Peyer's patch (tissue), 4 donors: ENCODE data around the gene CEACAM4.

Experiments used
- CTCF ChIP-seq, 6 experiments: fragments of 450-650 bp in 4 of 6; fragments of 200-600 bp in 2 of 6; sonication (generic) in 1 of 6; IDR thresholded peaks; one replicate each; pipeline ENCODE4 v1.5.1; 2017 to 2019; ENCODE audit warnings: antibody characterized with exemption in 6 of 6, mild to moderate bottlenecking in 3 of 6, moderate library complexity in 1 of 6
- POLR2A ChIP-seq, 2 donors: fragments of 450-650 bp; IDR thresholded peaks; one replicate each; pipeline ENCODE4 v1.5.1; 2017; ENCODE audit warnings: antibody characterized with exemption in 2 of 2, mild to moderate bottlenecking in 2 of 2, moderate library complexity in 2 of 2

DNA sequence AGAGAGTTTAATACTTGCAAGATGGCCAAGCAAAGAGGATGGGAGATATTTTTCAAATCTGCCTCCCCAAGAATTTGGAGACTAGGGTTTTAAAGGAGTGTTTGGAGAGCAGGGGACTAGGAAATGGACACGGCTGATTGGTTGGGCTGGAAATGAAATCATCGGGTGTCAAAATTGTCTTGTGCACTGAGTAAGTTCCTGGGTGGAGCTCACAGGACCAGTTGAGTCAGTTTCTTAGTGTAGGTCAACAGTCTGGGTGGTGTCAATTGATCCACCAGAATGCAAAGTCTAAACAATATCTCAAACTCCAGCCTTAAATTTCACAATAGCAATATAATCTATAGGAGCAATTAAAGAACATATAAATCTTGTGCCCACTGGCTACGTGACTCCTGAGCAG is 23.0 kb upstream of the CEACAM4 start:
- TF ChIP-seq CTCF (IDR thresholded peaks at IDR 0.05), result no peak
- no peak for TF ChIP-seq POLR2A (IDR thresholded peaks at IDR 0.05)
